ENCODE data around the gene NUAK1. TPM values are rescaled to one million over a fixed set of nuclear protein-coding genes. Genes with fewer than 3 reads are reported as not detected.

The NUAK1 gene
- total RNA-seq, 1 experiment from 2014 or later: 20.4 TPM

DNA sequence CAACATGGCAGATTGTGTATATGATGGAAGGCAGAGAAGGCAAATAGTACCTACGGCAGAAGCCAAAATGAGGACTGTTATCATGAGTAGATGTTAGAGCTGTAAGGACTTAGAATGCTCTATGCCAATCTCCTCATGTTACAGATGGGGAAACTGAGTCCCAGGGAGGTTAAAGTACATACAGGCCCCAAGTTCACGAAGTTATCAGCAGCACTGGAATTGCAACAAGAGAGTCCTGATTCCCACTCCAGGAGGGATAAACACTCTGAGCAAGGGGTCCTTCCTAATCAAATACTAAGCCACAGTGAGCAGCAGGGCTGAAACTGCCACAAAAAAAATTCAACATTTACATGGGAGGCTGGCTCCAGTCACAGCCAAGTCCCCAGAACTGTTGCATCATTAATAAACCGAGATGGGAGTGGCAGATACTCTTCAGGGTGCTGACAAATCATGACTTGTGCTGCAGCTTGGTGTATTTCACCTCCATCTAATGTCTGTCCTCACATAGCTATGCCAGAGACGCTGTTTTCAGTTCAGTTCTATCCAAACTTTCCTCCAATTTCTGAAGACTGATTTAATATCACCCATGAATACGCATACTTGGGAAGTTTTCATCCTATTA, 24.2 kb downstream of the NUAK1 start:
- in situ Hi-C loops (cut with HindIII; ENCODE audit: low sequenced_read_pairs): no loop called here
- DNase-seq (ENCODE audit: low spot score): no peak

DNA sequence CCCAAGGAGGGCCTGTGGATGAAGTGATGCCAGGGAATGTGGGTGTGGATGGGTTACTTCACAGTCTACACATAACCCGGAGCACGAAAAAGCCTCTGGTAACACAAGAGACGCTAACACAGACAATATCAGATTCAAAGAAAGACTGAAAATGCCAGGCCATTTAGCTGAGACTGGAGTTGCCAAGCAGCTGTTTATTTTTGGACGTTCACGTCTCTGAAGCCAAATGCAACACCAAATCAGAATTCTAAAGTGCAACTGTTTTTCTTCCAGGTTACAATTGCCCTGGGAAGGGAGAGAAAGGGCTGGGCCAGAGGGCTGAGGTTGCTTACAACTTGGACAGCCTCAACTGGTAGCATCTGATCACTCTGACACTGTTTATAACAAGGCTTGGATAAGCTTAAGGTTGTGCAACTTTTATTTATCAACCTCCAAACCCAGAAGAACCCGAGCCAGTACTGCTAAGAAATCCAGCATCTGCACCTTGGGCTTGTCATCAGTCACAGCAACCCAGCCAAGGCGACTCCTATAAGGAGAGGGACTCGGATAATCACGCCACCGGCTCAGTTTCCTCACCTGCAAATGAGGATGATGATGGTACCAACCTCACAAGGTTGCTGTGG, 24.8 kb downstream of the NUAK1 start:
- no peak for DNase-seq (ENCODE audit: low spot score)

DNA sequence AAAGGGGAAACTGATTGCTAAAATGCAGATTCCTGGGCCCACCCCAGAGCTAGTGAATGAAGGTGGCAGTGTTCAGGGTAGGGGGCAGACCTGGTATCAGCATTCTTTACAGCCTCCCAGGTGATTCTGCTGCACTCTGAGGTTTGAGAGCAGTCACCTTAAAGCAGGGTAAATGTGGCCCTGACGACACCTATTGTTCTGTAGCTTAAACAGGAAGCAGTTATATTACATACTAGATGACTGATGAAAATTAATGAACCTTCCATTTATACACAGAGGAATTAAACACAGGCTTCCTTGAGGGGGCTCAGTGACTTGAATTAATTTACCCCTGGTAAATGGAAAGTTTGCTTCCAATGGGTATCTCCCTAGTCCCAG, 25.3 kb downstream of the NUAK1 start:
- DNase-seq (ENCODE audit: low spot score): no peak
- in situ Hi-C loops (cut with HindIII; ENCODE audit: low sequenced_read_pairs): no loop called here

More for the DNA sequence above, 24.8 kb downstream of the NUAK1 start:
- in situ Hi-C loops (cut with HindIII; ENCODE audit: low sequenced_read_pairs): no loop called here

DNA sequence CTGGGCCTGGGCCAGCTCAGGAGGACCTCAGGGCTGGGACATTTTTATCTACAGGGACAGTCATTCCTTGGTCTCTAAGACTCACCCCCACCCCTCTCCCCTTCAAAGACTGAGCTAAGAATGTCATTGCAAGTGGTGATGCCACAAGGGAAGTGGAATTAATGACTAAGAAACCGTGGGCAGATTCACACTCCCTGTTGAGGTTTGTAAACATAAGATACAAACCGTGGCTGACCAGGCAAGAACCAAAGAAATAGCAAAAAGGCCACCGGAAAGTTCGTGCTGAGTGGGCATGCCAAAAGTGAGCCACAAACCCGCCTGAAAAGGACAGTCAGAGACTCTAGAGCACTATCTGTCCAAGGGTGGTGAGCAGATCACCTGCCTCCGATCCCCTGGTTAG, 25.7 kb downstream of the NUAK1 start:
- in situ Hi-C loops (cut with HindIII; ENCODE audit: low sequenced_read_pairs): no loop called here
- DNase-seq (ENCODE audit: low spot score): no peak

DNA sequence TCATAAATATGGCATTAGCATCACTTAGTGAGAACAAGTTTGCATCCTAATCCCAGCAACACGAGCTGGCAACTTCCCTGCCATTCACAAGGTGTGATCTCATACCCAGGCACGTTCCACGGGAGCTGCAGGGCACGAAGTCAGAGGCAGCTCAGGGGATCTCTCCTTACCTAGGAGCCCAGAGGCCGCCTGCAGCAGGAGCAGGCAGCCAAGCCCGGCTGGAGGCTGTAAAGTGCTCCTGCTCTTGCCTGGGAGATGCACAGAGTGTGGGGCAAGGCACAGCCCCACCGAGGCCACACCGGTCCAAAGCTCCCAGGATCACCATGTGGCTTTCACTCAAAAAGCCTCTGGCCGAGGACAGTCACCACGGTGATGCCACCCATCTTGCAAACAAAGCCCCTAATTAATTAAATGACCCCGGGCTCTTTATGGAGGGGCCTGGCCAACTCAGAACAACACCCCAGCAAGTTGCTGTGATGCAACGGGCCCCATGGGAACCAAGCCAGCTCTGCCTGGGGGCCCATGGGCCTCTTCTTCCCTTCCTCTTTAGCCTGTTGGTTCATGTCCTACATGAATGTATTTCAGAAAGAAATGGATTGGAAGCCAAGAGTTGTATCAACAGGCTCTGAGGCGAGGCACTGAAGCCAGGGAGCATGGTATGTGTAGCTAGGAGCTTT, 26.5 kb downstream of the NUAK1 start:
- in situ Hi-C loops (cut with HindIII; ENCODE audit: low sequenced_read_pairs): no loop called here
- peak; percentile 42 for DNase-seq (ENCODE audit: low spot score)

DNA sequence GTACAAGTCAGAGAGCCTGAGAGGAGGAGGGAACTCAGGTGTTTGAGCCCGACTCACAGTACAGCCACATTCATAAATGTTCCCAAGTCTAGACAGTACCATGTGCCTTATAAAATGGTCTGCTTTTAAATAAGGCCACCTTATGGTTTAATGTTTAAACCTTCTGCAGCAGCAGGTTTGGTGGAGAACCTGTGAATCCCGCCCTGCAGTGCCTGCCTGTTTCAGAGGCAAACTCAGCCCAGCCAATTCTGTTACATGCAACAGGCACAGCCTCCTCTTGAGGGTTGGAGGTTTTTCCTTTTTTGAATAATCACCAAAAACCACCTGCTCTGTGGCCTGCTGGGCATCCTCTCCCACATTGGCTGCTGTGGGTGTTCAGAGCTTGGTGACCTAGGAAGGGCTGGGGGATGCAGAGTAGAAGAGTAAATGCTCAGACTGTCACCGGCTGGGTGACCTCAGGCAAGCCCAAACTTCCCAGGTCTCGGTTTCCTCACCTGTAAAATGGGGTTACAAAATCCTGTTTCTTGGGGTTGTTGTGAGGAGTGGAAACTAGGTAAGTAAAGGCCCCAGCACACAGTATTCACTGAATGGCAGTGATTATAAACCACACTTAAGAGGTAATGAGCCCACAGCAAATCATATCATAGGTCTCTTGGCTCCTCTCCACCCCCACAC, 28.0 kb downstream of the NUAK1 start:
- DNase-seq (ENCODE audit: low spot score): no peak
- in situ Hi-C loops (cut with HindIII; ENCODE audit: low sequenced_read_pairs): no loop called here

DNA sequence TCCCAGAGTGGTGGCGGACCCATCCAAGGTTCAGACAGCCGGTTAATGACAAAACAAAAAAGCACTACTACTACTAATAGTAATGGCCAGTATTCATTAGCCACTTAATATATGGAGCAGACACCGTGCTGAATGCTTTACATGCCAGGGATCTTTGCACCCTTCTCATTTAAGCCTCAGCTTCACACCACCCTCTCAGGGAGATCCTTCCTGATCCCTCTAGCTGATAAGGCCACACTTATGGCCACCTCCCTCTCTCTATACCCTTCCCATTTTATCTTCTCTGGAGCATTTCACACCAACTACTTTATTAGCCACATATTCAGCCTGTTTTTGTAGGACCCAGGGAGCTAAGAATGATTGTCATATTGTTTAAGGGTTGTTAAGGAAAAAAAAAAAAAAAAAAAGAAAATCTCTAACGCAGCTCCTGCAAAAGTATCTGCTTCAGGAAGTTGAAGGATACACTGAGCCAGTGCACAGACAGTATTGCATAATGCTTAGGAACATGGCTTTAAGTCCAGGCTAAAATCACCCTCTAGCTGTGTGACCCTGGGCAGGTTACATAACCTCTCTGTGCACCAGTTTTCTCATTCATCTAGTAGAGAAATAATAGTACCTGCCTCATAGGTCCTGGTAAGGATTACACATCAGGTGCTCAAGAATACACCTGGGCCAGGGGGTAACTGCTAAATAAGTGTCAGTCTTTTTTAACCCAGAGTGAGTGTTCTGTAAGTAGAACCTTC, 29.4 kb downstream of the NUAK1 start:
- in situ Hi-C loops (cut with HindIII; ENCODE audit: low sequenced_read_pairs): no loop called here
- DNase-seq (ENCODE audit: low spot score): no peak

DNA sequence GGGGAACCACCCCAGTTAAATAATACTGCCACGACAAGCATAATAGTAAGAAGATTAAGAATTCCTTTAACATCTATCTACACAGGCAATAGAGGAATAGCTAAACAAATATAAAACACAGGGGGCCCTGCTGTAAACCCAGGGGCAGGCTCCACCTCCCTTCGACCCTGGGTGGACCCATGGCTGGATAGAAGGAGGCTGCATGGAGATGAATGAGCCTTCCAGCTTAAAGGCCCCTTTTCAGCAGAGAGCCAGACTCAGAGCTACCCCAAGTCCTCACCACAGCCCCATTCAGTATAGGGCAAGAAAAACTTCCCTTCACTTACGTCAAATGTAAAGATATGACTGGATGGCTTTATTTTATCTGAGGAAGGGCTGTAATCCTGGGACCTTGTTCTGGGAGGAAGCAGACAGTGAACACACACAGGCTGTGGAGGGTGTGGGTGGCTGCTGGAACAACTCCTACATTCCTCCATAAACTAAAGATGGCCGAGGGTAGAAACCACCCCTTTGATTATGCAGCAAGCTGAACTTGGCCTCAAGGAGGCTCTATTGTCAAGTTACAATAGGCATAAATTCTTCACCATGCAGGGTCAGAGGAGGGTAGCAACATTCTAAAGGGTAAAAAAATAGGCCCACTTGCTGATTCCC, 30.4 kb downstream of the NUAK1 start:
- in situ Hi-C loops (cut with HindIII; ENCODE audit: low sequenced_read_pairs): no loop called here
- DNase-seq (ENCODE audit: low spot score): no peak

DNA sequence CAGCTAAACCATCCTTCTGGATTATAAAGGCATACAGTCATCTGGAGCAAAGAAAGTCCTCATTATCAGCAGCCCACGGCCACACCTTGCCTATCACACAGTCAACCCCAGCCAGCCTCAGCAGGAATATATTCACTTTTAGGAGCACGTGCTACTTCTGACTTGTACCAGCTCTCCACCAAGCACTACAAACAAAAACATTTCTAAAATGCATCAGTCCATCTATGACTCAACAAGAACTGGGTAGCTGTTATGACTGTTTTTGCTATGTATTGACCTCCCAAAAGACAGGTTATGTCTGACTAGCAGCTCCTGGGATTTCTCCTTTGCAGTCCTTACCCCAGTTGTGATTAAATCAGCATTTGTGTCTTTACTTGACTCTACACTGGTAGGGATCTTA, 31.2 kb downstream of the NUAK1 start:
- DNase-seq (ENCODE audit: low spot score): no peak
- in situ Hi-C loops (cut with HindIII; ENCODE audit: low sequenced_read_pairs): no loop called here

DNA sequence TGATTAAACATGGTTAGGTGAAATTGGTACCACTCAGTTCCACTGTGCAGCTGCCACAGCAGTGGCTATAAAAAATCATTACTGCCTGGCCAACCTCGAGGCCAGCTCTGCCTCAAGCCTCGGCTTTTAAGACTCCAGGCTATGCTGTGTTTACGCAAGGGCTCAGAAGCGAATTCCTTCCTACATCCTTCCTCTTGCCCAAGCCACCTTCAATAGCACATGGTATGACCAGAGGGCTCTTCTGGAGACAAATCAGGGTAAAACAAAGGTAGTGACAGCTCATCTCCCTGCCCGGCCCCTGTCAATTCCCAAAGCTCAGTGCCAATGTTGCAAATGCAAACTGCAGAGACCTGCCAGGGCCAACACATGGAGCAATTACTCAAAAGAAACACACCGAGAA, 31.9 kb downstream of the NUAK1 start:
- DNase-seq (ENCODE audit: low spot score): peak; percentile 71
- in situ Hi-C loops (cut with HindIII; ENCODE audit: low sequenced_read_pairs): no loop called here

DNA sequence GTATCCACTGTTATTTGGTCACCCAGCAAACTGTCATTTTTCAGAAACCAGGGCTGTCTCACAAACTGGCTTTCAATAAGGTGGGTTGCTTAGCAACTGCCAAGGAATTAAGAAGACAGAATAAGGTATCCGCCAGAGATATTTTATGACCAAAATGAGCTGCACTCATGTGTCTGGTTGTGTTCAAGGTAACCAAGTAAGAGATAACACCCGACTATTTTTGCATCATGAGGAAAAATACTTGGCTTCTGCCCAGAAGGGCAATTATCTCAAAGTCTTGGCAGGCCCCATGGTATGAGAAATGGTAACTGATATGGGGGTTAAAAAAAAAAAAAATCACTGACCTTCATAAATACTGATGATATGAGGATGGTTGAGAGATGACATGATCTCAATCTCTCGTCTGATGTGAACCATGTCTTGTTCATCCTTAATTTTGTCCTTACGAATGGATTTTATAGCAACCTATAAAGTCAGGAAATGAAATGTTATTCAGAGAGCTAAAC, 32.6 kb downstream of the NUAK1 start:
- in situ Hi-C loops (cut with HindIII; ENCODE audit: low sequenced_read_pairs): no loop called here
- DNase-seq (ENCODE audit: low spot score): peak; percentile 63

DNA sequence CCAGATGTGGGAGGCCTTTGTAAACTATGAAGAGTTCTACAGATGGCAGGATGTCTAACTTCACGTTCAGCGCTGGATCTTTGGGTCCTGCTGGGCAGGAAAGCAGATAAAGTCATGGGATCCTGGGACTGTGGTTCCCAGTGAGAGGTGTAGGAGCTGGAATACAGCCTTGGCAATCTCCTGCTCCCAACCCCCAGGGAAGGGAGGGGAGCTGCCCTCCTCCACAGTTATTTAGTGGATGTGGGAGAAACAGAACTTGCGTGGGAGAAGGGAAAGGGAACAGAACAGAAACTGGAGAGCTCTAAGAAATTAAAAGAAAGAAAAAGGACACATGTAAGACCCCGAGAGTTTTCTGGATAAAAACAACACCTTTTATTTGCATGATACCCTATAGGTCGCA, 37.0 kb downstream of the NUAK1 start:
- in situ Hi-C loops (cut with HindIII; ENCODE audit: low sequenced_read_pairs): no loop called here
- DNase-seq (ENCODE audit: low spot score): no peak

DNA sequence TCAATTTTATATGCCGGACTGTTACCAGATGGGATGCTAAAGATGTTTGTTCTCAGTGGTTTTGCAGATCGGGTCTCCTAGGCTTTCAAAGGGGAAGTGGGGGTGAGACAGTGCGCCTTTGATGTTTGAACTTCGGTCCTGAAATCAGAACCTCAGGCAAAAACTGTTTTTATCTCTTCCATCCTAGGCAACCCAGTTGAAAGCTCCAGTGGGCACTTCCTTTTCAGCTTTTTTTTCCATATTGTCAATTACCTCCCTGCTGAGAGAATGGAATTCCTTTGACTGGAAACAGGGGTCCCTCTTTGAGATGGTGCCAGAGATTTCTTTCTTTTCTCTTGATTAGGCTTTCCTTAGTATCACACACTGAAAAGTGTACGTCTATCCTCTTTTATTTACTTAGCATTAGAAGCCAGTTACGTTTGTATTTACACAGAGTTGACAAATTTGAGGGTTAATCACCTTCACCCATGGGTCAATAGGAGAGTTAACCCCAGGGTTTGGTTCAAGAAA, 40.0 kb downstream of the NUAK1 start:
- DNase-seq (ENCODE audit: low spot score): no peak
- in situ Hi-C loops (cut with HindIII; ENCODE audit: low sequenced_read_pairs): no loop called here

DNA sequence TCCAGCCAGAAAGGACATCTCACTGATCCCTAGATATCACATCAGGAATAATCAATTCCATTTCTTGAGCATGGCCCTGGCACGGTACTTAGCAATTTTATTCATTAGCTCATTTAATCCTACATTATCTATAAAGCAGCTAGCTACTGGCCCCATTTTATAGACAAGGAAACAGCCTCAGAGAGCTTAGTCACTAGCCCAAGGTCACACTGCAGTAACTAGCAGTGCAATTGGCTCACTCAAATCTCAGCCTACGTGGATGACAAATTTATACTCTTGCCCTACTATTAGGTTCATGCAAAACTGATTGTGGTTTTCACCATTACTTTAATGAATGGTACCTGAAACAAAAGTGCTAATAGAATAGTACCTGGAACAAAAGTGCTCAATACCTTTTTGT, 41.7 kb downstream of the NUAK1 start:
- DNase-seq (ENCODE audit: low spot score): no peak
- in situ Hi-C loops (cut with HindIII; ENCODE audit: low sequenced_read_pairs): no loop called here

DNA sequence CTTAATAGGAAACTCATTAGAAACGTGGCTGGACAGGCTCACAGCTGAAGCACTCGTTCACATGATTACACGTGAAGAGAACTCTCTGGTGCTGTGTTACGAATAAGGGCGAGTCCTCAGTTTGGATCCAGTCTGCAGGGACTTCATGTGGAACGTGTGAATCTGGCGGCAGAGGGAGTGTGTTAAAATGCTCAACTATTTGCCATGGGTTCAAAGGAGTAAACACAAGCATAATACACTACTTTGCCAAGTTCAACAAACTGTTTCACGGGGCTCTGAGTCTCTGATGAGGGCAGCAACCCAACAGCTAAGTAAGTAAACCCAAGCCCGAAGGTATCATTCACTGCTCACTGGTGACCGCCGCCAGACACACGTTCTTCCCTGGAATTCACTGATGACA, 42.4 kb downstream of the NUAK1 start:
- DNase-seq (ENCODE audit: low spot score): no peak
- in situ Hi-C loops (cut with HindIII; ENCODE audit: low sequenced_read_pairs): no loop called here

DNA sequence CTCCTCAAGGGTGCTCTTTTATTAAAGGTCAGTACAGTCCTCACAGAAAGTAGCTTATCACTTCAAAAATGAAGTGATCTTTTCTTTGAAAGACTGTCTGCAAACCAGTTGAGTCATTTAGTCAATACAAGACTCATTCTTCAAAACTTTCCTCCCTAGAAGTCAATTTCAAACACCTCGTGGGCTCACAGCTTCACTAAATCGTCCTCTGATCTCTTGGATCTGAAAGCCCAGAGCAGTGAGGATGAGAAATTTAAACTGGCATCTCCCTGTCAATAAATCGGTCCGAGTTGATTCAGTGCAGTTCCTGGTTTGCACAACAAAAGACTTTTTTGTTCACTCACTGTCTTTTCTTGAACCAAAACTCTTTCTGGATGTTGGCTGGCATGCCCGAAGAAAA, 44.5 kb downstream of the NUAK1 start:
- in situ Hi-C loops (cut with HindIII; ENCODE audit: low sequenced_read_pairs): no loop called here
- no peak for DNase-seq (ENCODE audit: low spot score)

DNA sequence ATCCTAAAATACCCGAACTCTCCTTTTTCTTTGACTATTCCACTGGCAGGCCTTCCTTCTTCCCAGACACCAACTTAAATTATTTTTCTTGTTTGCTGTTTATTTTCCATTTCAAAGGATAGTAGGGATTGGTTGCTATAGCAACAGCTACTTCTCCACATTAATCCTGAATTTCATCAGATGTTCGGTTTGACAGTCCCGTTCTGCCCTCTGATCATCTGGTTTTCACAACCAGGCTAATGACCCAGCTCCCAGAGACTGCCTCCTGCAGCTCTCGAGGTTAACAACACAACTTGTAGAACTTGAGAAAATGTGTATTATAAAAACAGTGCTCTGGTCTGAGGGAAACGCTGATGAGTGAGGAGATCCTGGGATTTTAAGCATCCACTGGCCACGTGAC, 45.5 kb downstream of the NUAK1 start:
- DNase-seq (ENCODE audit: low spot score): no peak
- in situ Hi-C loops (cut with HindIII; ENCODE audit: low sequenced_read_pairs): no loop called here

DNA sequence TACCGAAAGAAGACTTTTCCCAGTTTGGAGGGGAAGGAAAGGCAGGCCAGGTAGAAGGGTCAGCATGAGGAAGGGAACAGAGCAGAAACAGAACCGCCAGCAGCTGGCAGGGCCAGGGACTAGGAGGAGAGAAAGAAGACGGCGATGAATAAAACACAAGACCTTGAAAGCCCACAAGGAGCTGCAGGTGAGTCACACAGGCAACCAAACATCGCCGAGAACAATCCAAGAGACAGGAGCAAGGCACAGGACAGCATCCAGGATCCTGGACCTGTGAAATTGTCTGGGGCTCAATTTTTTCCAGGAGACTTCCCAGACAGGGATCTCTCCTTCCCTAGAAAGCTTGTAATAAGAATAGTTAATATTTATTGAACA, 47.3 kb downstream of the NUAK1 start:
- in situ Hi-C loops (cut with HindIII; ENCODE audit: low sequenced_read_pairs): no loop called here
- no peak for DNase-seq (ENCODE audit: low spot score)

Measured in G401 (cell line).